GM23248 (cell line): ENCODE results near the gene CBFA2T3. TPM values are rescaled to one million over a fixed set of nuclear protein-coding genes. Genes with fewer than 3 reads are reported as not detected.

ENCODE experiments used
- DNase-seq: peaks from one replicate; pipeline ENCODE4 v3.0.0-alpha.2; 2015
- H2AFZ ChIP-seq: fragments of 200-600 bp; sonication (generic); 2 replicates; pipeline ENCODE4 v1.6.1; 2016; ENCODE audit warnings: antibody characterized with exemption
- H3F3A ChIP-seq: fragments of 200-600 bp; sonication (generic); 2 replicates; pipeline ENCODE4 v1.6.1; 2016; ENCODE audit warnings: mild to moderate bottlenecking, antibody characterized with exemption, mixed run types; ENCODE audit not compliant: insufficient read depth
- H3K27ac ChIP-seq: fragments of 200-600 bp; sonication (generic); 2 replicates; pipeline ENCODE4 v1.5.1; 2016; ENCODE audit warnings: mild to moderate bottlenecking
- H3K27me3 ChIP-seq: fragments of 200-600 bp; sonication (generic); replicated peaks from 2 replicates; pipeline ENCODE4 v1.6.1; 2016; ENCODE audit warnings: mild to moderate bottlenecking; ENCODE audit not compliant: insufficient read depth
- H3K36me3 ChIP-seq: fragments of 200-600 bp; sonication (generic); 2 replicates; pipeline ENCODE4 v1.6.1; 2016; ENCODE audit warnings: low read depth, mild to moderate bottlenecking
- H3K4me1 ChIP-seq: fragments of 200-600 bp; sonication (generic); 2 replicates; pipeline ENCODE4 v1.6.1; 2016; ENCODE audit warnings: mild to moderate bottlenecking; ENCODE audit not compliant: insufficient read depth
- H3K4me2 ChIP-seq: fragments of 200-600 bp; sonication (generic); one replicate; pipeline ENCODE4 v1.6.1; 2016; ENCODE audit warnings: mild to moderate bottlenecking; ENCODE audit not compliant: unreplicated experiment
- H3K4me3 ChIP-seq: fragments of 200-600 bp; sonication (generic); 2 replicates; pipeline ENCODE4 v1.5.1; 2016; ENCODE audit warnings: mild to moderate bottlenecking
- H3K79me2 ChIP-seq: fragments of 200-600 bp; sonication (generic); 2 replicates; pipeline ENCODE4 v1.6.1; 2016; ENCODE audit warnings: mild to moderate bottlenecking; ENCODE audit not compliant: insufficient read depth
- H3K9ac ChIP-seq: fragments of 200-600 bp; sonication (generic); 2 replicates; pipeline ENCODE4 v1.6.1; 2016; ENCODE audit warnings: mild to moderate bottlenecking
- H3K9me2 ChIP-seq: fragments of 200-600 bp; sonication (generic); 2 replicates; pipeline ENCODE4 v1.6.1; 2016; ENCODE audit warnings: mixed run types, mild to moderate bottlenecking, moderate library complexity; ENCODE audit not compliant: insufficient read depth
- H3K9me3 ChIP-seq: fragments of 200-600 bp; sonication (generic); one replicate; pipeline ENCODE4 v1.6.1; 2017; ENCODE audit warnings: low read depth
- H4K20me1 ChIP-seq: fragments of 200-600 bp; sonication (generic); 2 replicates; pipeline ENCODE4 v1.6.0; 2016; ENCODE audit not compliant: insufficient read depth
- EZH2 ChIP-seq: fragments of 200-600 bp; sonication (generic); IDR thresholded peaks from 2 replicates; pipeline ENCODE4 v1.6.1; 2018; ENCODE audit warnings: antibody characterized with exemption, mild to moderate bottlenecking; ENCODE audit not compliant: insufficient read depth, poor library complexity, severe bottlenecking
- EZH2phosphoT487 ChIP-seq: fragments of 200-600 bp; sonication (generic); IDR thresholded peaks from 2 replicates; pipeline ENCODE4 v1.6.1; 2018; ENCODE audit warnings: antibody characterized with exemption, moderate library complexity, mild to moderate bottlenecking, low read depth; ENCODE audit not compliant: insufficient read depth
- WGBS, 2 experiments: methylation state at CpG; one replicate each; pipeline ENCODE4 v1.1.6; 2015 to 2017; ENCODE audit warnings: low lambda C conversion rate in 2 of 2, low coverage in 1 of 2; ENCODE audit errors: missing lambda C conversion rate in 2 of 2; 5-methylcytosine and 5-hydroxymethylcytosine counted together
- in situ Hi-C: fragments of 300-500 bp; cut with MboI; formaldehyde crosslinking; loops from 2 replicates; pipeline ENCODE4 v1.15.0; 2020
- polyA plus RNA-seq: library from polyadenylated mRNA; unstranded; fragments of >200 nt; fragmentation: Nextera tagmentation; extraction: Ambion mirVana; gene quantifications from 2 replicates; pipeline ENCODE4 v1.2.1, GENCODE V29; 2016
- total RNA-seq: library from RNA; depleted of rRNA; stranded (reverse); fragments of >200 nt; shearing (Covaris generic); gene quantifications from 2 replicates; pipeline ENCODE4 v1.2.3, GENCODE V29; 2014; rRNA removed

CBFA2T3 gene
- not detected in 2 replicates for total RNA-seq
- polyA plus RNA-seq = 0.08 TPM in 1 of 2 replicates, not detected in the other

GRCh38 chr16:88977018-88977811 lies at the start of gene CBFA2T3:
CBFA2T3 (minus strand) TSS chr16:88977207; CDS start chr16:88976807, 400 bp downstream.
- H3K79me2 ChIP-seq = no peaks in the 10 kb centered on the region
- 52 to 68% methylated on average over 19 to 31 of the region's 32 CpGs for WGBS, 2 experiments
- H3K27ac ChIP-seq = no peak within 1 kb of the TSS
- H3K36me3 ChIP-seq = no peaks in the 10 kb centered on the region
- H3F3A ChIP-seq = no peaks in the 10 kb centered on the region
- DNase-seq = no peak
- H3K4me2 ChIP-seq = no peak within 1 kb of the TSS
- H3K27me3 ChIP-seq = no peaks in the 10 kb centered on the region; the same call in 1 of the 2 replicates
- H3K4me3 ChIP-seq = no peak within 1 kb of the TSS
- H4K20me1 ChIP-seq = no peaks in the 10 kb centered on the region
- H3K9me3 ChIP-seq = no peaks in the 10 kb centered on the region
- no peak within 1 kb of the TSS for H2AFZ ChIP-seq
- in situ Hi-C loops = no loop called here
- TF ChIP-seq EZH2phosphoT487 = no peak
- no peak for TF ChIP-seq EZH2
- no peaks in the 10 kb centered on the region for H3K9me2 ChIP-seq
- H3K9ac ChIP-seq = no peak within 1 kb of the TSS
- H3K4me1 ChIP-seq = no peaks in the 10 kb centered on the region

- DNase-seq = peak; percentile 19
- Histone ChIP-seq H3K4me1 (no peaks in the 10 kb centered on the region), H3K9me3 (no peaks in the 10 kb centered on the region), H3K27ac (no peak overlapping the region), H3K9me2 (no peaks in the 10 kb centered on the region), H3K79me2 (no peaks in the 10 kb centered on the region), H3K36me3 (no peaks in the 10 kb centered on the region), H4K20me1 (no peaks in the 10 kb centered on the region), H3K4me3 (no peak overlapping the region), H3K9ac (no peak overlapping the region), H2AFZ (no peak overlapping the region), H3K27me3 (peaks cover 12% of the 10 kb centered on the region; the same call in 1 of the 2 replicates), H3F3A (no peaks in the 10 kb centered on the region), H3K4me2 (no peak overlapping the region)
- no peak for TF ChIP-seq EZH2phosphoT487
- in situ Hi-C loops = no loop called here
- WGBS, 2 experiments = 33 to 34% methylated on average over 5 of the region's 5 CpGs
Measured at GRCh38 chr16:89026121-89026612, 49.2 kb upstream of the CBFA2T3 start.

- H3K79me2 ChIP-seq = no peaks in the 10 kb centered on the region
- 43 to 47% methylated on average over 4 of the region's 4 CpGs for WGBS, 2 experiments
- H3K27ac ChIP-seq = no peak overlapping the region
- H3K27me3 ChIP-seq = peaks cover 8% of the 10 kb centered on the region
- H3K9ac ChIP-seq = no peak overlapping the region
- no peaks in the 10 kb centered on the region for H4K20me1 ChIP-seq
- no peaks in the 10 kb centered on the region for H3K9me3 ChIP-seq
- no peaks in the 10 kb centered on the region for H3K36me3 ChIP-seq
- no peak overlapping the region for H3K4me3 ChIP-seq
- H3K4me1 ChIP-seq = no peaks in the 10 kb centered on the region
- no peaks in the 10 kb centered on the region for H3K9me2 ChIP-seq
- H2AFZ ChIP-seq = no peak overlapping the region
- H3F3A ChIP-seq = no peaks in the 10 kb centered on the region
- H3K4me2 ChIP-seq = no peak overlapping the region
- in situ Hi-C loops = no loop called here
- TF ChIP-seq EZH2phosphoT487 = no peak
- TF ChIP-seq EZH2 = no peak
- no peak for DNase-seq
Measured at GRCh38 chr16:89025636-89026035, 48.6 kb upstream of the CBFA2T3 start.

GRCh38 chr16:89024546-89025060 lies 47.6 kb upstream of the CBFA2T3 start:
- no peaks in the 10 kb centered on the region for H4K20me1 ChIP-seq
- H3K79me2 ChIP-seq = no peaks in the 10 kb centered on the region
- no peak for DNase-seq
- H3K4me2 ChIP-seq = no peak overlapping the region
- H3K4me3 ChIP-seq = no peak overlapping the region
- no peaks in the 10 kb centered on the region for H3K9me3 ChIP-seq
- in situ Hi-C loops = no loop called here
- H3K27ac ChIP-seq = no peak overlapping the region
- TF ChIP-seq EZH2 = no peak
- no peak for TF ChIP-seq EZH2phosphoT487
- peaks cover 8% of the 10 kb centered on the region for H3K27me3 ChIP-seq
- H3F3A ChIP-seq = no peaks in the 10 kb centered on the region
- WGBS, 2 experiments = 56 to 71% methylated on average over 11 of the region's 11 CpGs
- no peak overlapping the region for H2AFZ ChIP-seq
- H3K4me1 ChIP-seq = no peaks in the 10 kb centered on the region
- no peaks in the 10 kb centered on the region for H3K36me3 ChIP-seq
- H3K9me2 ChIP-seq = no peaks in the 10 kb centered on the region
- H3K9ac ChIP-seq = no peak overlapping the region
